GM04504 (cell line): ENCODE data around the gene MAP3K21.

Experiments
- DNase-seq: peaks from one replicate; pipeline ENCODE4 v3.0.0-alpha.2; 2012; ENCODE audit warnings: low read depth

Gene MAP3K21

DNA sequence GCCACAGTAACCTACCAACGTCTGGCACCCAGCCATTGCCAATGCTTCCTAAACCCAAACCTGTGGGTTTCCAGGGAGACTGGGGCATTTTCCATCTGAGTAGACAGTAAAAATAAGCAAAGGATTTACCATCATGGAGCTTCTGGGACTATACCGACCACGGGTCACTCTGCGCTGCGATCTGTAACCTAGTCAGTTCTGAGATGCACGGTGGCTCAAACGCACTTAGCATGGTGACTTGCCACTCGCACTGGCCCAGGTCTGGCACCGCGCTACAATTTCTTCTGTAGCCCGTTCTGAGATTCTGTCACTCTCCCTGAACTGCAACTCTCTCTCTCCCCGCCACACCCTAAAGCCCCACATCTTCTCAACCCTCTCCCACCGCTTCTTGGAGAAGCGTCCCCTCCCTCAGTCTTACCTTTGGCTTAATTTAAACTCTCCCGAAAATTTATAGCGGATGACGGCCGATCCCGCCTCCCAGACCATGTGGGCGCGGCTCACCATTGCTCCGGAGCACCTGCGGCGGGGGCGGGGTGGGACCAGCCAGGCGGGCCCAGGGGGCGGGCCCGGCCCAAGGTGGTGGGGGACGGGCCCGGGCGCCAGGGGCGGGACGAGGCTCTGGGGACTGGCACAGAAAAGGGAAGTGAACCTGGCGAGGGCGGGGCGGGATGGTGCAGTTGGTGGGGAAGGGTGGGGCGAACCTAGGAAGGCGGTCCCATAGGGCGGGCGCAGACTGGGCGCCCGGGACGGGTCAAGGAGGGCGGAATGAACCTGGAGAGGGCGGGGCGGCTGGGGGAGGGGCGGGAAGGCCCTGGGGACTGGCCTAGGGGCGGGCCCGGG lies 493 bp upstream of the MAP3K21 start:
- no peak for DNase-seq

- no peak for DNase-seq
These were observed 808 bp downstream of the MAP3K21 start for GRCh38 chr1:233328142-233328921.

DNA sequence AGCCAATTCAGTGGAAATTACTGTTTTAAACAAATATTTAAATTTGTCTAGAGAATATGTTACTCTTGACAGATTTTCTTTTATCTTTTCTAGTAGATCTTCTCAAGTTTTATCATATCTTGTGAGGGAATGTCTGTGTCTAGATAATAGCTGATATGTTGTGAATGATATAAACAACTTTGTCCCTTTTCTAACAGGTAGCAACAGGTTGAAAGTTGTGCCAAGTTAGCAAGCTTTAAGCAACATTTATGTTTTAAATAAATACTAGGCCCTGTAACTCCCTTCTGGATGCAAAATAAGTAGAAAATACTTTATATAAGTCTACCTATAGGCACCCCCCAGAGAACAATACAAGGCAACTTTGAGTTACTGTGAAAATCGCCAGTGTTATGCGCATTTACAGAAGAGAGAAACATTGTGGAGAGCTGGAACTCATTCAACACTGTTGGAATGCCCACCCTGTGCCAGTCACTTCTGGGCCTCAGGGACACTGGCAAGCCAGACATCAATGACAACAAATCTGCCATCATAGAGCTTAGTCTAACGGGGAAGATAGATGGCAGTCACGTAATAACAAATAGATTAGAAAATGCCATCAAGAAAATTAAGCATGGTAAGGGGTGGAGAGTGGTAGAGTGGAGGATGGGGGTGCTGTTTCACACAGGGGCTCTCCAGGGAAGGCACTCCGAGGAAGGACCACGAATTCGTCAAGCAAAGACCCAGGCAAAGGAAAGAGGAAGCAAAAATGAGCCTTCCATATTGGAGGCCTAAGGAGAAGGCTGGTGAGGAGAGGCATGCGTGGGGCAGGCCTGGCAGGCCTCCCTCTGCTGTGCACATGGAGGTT lies 4.4 kb downstream of the MAP3K21 start:
- no peak for DNase-seq

GRCh38 chr1:233333086-233333485 lies 5.6 kb downstream of the MAP3K21 start:
- no peak for DNase-seq

- DNase-seq = no peak
These were observed 6.6 kb downstream of the MAP3K21 start for GRCh38 chr1:233334092-233334491.

- no peak for DNase-seq
These were observed 9.3 kb downstream of the MAP3K21 start for GRCh38 chr1:233336554-233337456.

GRCh38 chr1:233337505-233337904 lies 10.0 kb downstream of the MAP3K21 start:
- no peak for DNase-seq

DNA sequence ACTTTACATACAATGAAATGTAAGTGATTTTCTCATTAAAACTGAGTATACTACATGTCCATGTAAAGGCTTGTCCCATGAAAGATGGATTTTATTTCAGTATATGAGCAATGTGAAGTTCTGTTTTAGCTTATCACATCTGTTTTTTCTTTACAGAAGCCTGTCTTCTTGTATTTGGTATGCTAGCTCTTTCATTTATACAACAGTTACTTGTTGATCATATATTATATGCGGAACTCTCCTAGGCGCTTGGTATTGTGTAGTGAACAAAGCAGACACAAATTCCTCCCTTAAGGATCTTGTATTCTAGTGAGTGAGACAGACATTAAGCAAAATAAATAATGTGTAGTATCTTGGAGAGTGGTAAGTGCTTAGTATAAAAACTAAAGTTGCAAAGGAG lies 10.6 kb downstream of the MAP3K21 start:
- no peak for DNase-seq

DNA sequence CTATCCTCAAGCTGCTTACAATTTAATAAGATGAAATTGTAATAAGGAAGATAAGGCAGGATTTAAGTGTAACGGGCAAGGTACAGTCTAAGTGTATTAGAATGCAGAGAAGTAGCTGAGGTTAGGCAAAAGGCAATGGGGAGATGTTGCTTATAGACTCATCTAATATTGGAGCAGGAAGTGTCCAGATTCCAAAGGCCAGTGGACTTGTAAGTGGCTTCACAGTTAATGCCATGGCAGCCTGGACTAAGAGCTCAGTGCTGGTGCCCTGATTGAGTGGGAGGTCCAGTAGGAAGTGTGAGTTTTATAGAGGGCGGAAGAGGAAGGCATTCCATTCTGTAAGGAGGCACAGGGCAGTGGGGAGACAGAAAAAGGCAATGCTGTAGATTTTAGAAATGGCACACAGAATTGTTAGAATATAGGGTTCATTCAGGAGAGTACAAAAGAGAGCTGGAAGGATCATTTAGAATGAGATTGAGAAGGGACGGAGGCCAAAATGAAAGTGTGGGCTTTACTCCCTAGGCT lies 12.6 kb downstream of the MAP3K21 start:
- no peak for DNase-seq

GRCh38 chr1:233340966-233341516 lies 13.5 kb downstream of the MAP3K21 start:
- no peak for DNase-seq

DNA sequence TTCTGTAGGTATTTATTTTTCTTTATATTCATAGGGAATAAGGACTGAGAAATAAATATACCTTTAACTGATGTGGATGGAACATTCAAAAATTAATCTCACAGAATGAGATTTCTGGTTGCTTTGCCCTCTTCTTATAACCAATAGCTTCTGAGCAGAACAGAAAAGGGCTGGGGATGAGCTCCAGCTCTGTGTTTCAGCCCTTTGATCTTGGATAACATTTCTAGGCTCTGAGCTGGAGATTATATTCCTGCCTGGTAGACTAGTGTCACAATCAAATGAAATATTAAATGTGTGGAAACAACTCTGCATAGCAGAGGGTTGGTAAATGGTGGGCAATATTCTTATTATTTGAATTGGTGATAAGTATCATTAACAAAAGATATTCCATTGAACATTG lies 14.6 kb downstream of the MAP3K21 start:
- DNase-seq = no peak

- no peak for DNase-seq
These were observed 15.7 kb downstream of the MAP3K21 start for GRCh38 chr1:233343262-233343661.

- no peak for DNase-seq
These were observed 19.8 kb downstream of the MAP3K21 start for GRCh38 chr1:233347338-233347737.

DNA sequence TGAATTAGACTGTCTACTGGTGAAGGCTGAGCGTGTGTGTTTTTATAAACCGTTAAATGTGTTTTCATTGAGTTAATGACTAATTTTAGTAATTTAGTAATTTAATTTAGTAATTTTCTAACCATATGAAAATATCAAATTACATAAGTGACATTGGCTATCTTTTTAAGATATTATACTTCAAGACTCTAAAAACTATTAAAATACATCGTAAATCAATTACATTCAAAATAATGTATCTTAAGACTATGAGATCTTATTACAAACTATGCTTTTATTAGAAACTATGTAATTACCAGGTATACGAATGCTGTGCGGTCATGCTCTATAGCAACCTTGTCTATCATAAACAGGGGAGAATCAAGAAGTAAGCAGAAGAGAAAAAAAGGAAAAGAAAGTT lies 21.6 kb downstream of the MAP3K21 start:
- no peak for DNase-seq

DNA sequence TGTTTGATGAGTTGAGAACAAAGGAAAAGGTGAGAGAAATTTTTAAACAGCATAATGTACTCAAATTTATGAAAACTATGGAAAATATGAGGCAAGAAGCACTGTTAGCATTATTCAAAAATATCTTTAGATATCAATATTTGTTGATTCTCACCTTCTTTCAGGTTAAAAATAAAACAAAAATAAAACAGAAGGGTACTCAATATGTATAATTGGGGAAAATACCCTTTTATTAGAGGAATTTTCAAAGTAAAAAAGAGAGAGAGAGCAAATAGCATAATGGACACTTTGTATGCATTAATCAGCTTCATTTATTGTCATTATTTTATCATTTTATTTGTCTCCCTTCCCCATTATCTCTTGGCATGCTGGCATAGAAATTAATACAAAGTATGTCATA lies 27.5 kb downstream of the MAP3K21 start:
- DNase-seq = no peak

DNA sequence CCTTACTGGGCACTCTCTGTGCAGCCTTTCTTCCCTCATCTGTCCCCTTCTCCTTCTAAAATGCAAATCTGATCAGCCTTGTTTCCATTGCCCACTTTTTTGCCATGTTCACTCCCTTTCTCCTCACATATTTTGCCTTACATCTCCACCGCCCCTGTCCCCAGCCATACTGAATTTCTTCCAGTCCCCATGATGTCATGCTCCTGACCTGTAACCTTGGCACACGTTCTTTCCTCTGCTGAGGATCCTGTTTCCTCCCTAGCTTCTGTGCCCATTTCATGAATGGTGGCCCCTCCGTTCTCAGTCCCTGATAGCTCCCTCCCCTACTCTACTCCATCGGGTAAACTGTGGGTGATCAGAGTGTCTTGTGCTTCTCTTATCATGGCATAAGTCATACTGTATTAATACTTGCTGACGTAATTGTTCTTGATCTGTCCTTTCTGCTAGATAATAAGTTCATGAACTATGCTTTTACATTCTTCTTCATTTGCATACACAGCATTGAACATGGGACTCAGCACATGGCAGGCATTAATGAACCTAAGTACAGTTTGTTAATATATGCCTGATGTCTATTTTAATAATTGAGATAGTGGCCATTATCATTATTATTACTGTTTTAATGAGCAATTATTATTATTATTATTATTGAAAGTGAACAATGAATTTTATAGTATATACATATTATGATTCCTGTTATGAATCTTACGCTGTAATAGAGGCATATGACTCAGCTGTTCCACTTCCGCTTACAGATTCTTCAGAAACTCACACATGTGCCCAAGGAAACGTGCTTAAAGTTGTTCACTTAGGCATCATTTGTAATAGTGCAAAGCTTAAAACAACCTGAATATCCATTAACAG lies 28.5 kb downstream of the MAP3K21 start:
- DNase-seq = no peak

DNA sequence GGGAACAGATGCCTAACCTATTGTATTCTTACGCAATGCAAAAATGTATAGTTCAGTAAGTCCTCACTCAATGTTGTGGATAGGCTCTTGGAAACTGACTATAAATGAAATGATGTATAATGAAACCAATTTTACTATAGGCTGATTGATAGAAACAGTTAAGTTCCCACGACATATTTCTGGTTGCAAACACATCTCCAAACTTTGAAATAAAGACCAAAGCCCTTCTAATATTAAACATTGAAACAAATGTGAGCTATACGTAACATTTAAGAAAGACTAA lies 29.1 kb downstream of the MAP3K21 start:
- no peak for DNase-seq

DNA sequence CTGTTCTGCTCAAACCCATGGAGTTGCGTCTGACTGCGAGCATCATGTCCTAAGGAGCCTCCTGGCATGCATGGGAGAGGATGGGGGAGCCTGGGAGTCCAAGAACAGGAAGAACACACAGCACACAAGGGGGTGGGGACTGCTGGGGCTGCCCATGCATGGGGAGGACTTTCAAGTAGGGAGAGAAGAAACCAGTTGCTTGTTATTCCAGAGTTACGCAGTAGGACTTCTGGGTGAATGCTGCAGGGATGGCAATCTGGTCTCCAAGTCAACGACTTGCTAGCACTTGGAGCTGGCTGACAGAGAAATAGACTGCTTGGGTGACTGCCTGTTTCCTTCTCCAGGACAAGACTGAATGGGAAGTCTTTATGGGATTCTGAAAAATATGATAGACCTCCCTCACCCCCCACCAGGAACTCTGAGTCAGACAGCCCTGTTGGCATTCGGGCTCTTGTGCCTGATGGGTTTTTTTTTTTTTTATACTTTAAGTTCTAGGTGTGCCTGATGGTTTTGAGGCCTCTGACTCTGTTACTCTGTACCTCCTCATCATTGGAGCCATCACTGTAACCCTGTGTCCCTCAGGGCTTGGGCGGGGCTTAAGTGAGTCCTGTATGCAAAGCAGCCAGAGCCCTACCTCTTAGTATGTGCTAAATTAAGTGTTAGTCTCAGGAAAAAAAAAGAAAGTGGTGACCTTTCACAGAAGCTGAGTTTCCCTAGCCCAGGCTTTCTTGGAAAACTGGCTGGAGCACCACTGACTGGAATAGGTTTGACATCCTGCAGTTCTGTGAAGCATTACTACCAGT lies 30.3 kb downstream of the MAP3K21 start:
- no peak for DNase-seq

- DNase-seq = no peak
These were observed 31.9 kb downstream of the MAP3K21 start for GRCh38 chr1:233359431-233359830.
